ENCODE results near the gene GLA. TPM values are rescaled to one million over a fixed set of nuclear protein-coding genes. Genes with fewer than 3 reads are reported as not detected.

Gene GLA
- total and polyA plus RNA-seq, 9 of the 15 experiments (the other 6 are each of a cell fraction or from before 2014, with no cell fraction given): 41.7 to 146 (median 73.8) TPM

GRCh38 chrX:101385795-101386541 lies 21.8 kb downstream of the GLA start, which contains the start of gene BTK (continued):
- TF ChIP-seq EP400 (IDR thresholded peaks at IDR 0.05) (peak; percentile 70), COPS2 (conservative IDR thresholded peaks at IDR 0.05) (no peak), ZNF444 (CRISPR knock-in tag; IDR thresholded peaks at IDR 0.05) (no peak), NELFE (IDR thresholded peaks at IDR 0.05; ENCODE audit: insufficient read depth, insufficient read length) (no peak), ZNF354B (CRISPR knock-in tag; IDR thresholded peaks at IDR 0.05) (no peak), RBM14 (IDR thresholded peaks at IDR 0.05; ENCODE audit: borderline replicate concordance, insufficient read depth, low read depth, low read length) (no peak), DPF2 (IDR thresholded peaks at IDR 0.05) (peak; percentile 74), ARID2 (IDR thresholded peaks at IDR 0.05) (no peak), NR2C1 (IDR thresholded peaks at IDR 0.05) (peak; percentile 76), NR2C1 (tag; IDR thresholded peaks at IDR 0.05) (peak; percentile 74), MYC (IDR thresholded peaks at IDR 0.05; ENCODE audit: low read depth, low read length) (peak; percentile 47), MYC (CRISPR knock-in tag; IDR thresholded peaks at IDR 0.05; ENCODE audit: borderline replicate concordance, low read depth) (no peak), SIX5 (IDR thresholded peaks at IDR 0.05; ENCODE audit: borderline replicate concordance in 1 of 2, insufficient read depth in 1 of 2, low read depth in 1 of 2, low read length in 2 of 2) (no peak), BRD9 (IDR thresholded peaks at IDR 0.05; ENCODE audit: low read depth, partially characterized antibody) (no peak), ZNF512 (tag; IDR thresholded peaks at IDR 0.05) (no peak), POLR3A (IDR thresholded peaks at IDR 0.05; ENCODE audit: borderline replicate concordance, extremely low read depth, insufficient read depth, insufficient read length) (no peak), MAZ (CRISPR knock-in tag; conservative IDR thresholded peaks at IDR 0.05 in 1 of 2, IDR thresholded peaks at IDR 0.05 in 1 of 2) (peak in 1 of 2 experiments; percentile 48; a peak in 1 of 4 replicates), NFXL1 (CRISPR knock-in tag; IDR thresholded peaks at IDR 0.05) (no peak), DMBX1 (CRISPR knock-in tag; IDR thresholded peaks at IDR 0.05; ENCODE audit: borderline replicate concordance) (no peak), ATF3 (IDR thresholded peaks at IDR 0.05) (peak; percentile 16; the same call in 1 of the 2 replicates), ATF3 (CRISPR knock-in tag; conservative IDR thresholded peaks at IDR 0.05) (no peak), MCM2 (IDR thresholded peaks at IDR 0.05; ENCODE audit: low read depth) (no peak), SPI1 (IDR thresholded peaks at IDR 0.05; ENCODE audit: borderline replicate concordance, low read depth, low read length) (peak; percentile 99), RBM34 (IDR thresholded peaks at IDR 0.05; ENCODE audit: borderline replicate concordance, insufficient read depth, low read length) (no peak), HDAC3 (IDR thresholded peaks at IDR 0.05; ENCODE audit: borderline replicate concordance, partially characterized antibody) (no peak), RBBP5 (IDR thresholded peaks at IDR 0.05; ENCODE audit: borderline replicate concordance, insufficient read depth, low read length, poor library complexity, severe bottlenecking) (peak; percentile 43), WHSC1 (IDR thresholded peaks at IDR 0.05; ENCODE audit: low read length) (no peak), ZFX (CRISPR knock-in tag; IDR thresholded peaks at IDR 0.05) (peak; percentile 70)

All from K562 (cell line).